ENCODE data around the gene PARP3. TPM values are rescaled to one million over a fixed set of nuclear protein-coding genes. Genes with fewer than 3 reads are reported as not detected.

PARP3 gene
- total and polyA plus RNA-seq, 2 of the 8 experiments (the other 6 are each of a cell fraction or from before 2014, with no cell fraction given), result 1.3 to 1.6 TPM

GRCh38 chr3:51987568-51987967 lies 45.4 kb downstream of the PARP3 start:
- Histone ChIP-seq H4K5ac (ENCODE audit: insufficient read length, low read depth, low read length) (no peak overlapping the region), H3K18ac (ENCODE audit: extremely low read depth, low read length) (no peak overlapping the region), H3K56ac (replicated peaks; ENCODE audit: insufficient read length, low read depth, low read length) (no peak overlapping the region), H3K27ac (ENCODE audit: low read depth, low read length) (no peak overlapping the region), H3K4me2 (ENCODE audit: insufficient read depth in 1 of 2, low read depth in 2 of 2, low read length in 2 of 2) (no peak overlapping the region), H3K9me3 (ENCODE audit: insufficient read depth in 2 of 2, low read depth in 1 of 2, low read length in 1 of 2) (no peaks in the 10 kb centered on the region), H2BK5ac (ENCODE audit: low read depth, low read length) (no peak overlapping the region), H3K36me3 (ENCODE audit: control insufficient read depth in 2 of 4, insufficient read depth in 4 of 4, low read length in 3 of 4) (peaks cover 2 to 13% (median 7%) of the 10 kb centered on the region in 4 experiments; a peak in 6 of 8 replicates), H2BK15ac (ENCODE audit: low read length) (no peak overlapping the region), H2BK12ac (ENCODE audit: low read depth, low read length) (no peak overlapping the region), H2AFZ (ENCODE audit: low read length) (no peak overlapping the region), H3K4ac (replicated peaks; ENCODE audit: insufficient read length, low read depth, low read length) (no peak overlapping the region), H2BK20ac (ENCODE audit: low read length) (no peak overlapping the region), H3K79me2 (ENCODE audit: control insufficient read depth in 1 of 2, insufficient read depth in 2 of 2, low read length in 2 of 2) (no peaks in the 10 kb centered on the region; a peak in 1 of 4 replicates), H3K4me1 (replicated peaks in 1 of 4; ENCODE audit: control insufficient read depth in 3 of 4, insufficient read depth in 4 of 4, low read length in 3 of 4) (peaks cover 0 to 13% (median 5%) of the 10 kb centered on the region in 4 experiments; a peak in 6 of 7 replicates), H3K4me3 (ENCODE audit: extremely low read depth in 1 of 4, insufficient read depth in 2 of 4, low read depth in 3 of 4, low read length in 4 of 4) (no peak overlapping the region), H4K20me1 (replicated peaks in 1 of 2; ENCODE audit: control insufficient read depth in 1 of 2, insufficient read depth in 2 of 2, low read length in 2 of 2) (peaks cover 2 to 3% of the 10 kb centered on the region in 2 experiments), H3K14ac (ENCODE audit: insufficient read length) (no peak overlapping the region), H3K23me2 (ENCODE audit: low read depth, low read length) (peaks cover 3% of the 10 kb centered on the region), H3K27me3 (replicated peaks in 1 of 4; ENCODE audit: control insufficient read depth in 3 of 4, extremely low read depth in 1 of 4, insufficient read depth in 3 of 4, low read length in 3 of 4) (no peaks in the 10 kb centered on the region), H3K9ac (replicated peaks in 1 of 4; ENCODE audit: extremely low read depth in 1 of 4, low read depth in 3 of 4, low read length in 3 of 4) (no peak overlapping the region), H4K8ac (ENCODE audit: extremely low read depth, insufficient read depth, low read length) (no peak overlapping the region), H2BK120ac (replicated peaks; ENCODE audit: low read depth, low read length) (no peak overlapping the region), H3K23ac (ENCODE audit: insufficient read length) (no peak overlapping the region), H3K79me1 (ENCODE audit: low read depth, low read length) (no peaks in the 10 kb centered on the region; the same call in none of the 2 replicates), H2AK5ac (ENCODE audit: low read depth, low read length) (no peak overlapping the region), H4K91ac (replicated peaks; ENCODE audit: insufficient read length, low read length) (no peak overlapping the region)
- ChIA-PET POLR2A (ENCODE audit: partially characterized antibody) (interaction anchor here (1.1 to 25.9 kb wide), 3 partner anchors 8 to 17 kb away, joined by 3 to 923 read pairs (median 39); partner anchors contain the start of genes ABHD14A, ABHD14B, ACY1 and PCBP4), CTCF (ENCODE audit: partially characterized antibody) (interaction anchor here (2.3 kb wide), 1 partner anchor 66 kb away, joined by 10 read pairs; no protein-coding TSS in a partner anchor)
- WGBS, 2 experiments (ENCODE audit: extremely low coverage in 1 of 2, insufficient coverage in 1 of 2, insufficient read length in 1 of 2, insufficient replicate concordance in 2 of 2, low coverage in 1 of 2, low lambda C conversion rate in 2 of 2, missing lambda C conversion rate in 1 of 2), result 92% methylated on average over 7 of the region's 7 CpGs; no CpG with 5 or more reads in 1 of the 2 experiments
- DNase-seq (ENCODE audit: low read depth in 1 of 2, low spot score in 2 of 2), result no peak
- TF ChIP-seq PHF8 (conservative IDR thresholded peaks at IDR 0.05; ENCODE audit: low read depth, low read length), result no peak
- TF ChIP-seq TEAD4 (IDR thresholded peaks at IDR 0.05; ENCODE audit: low read depth, low read length), result no peak
- FAIRE-seq, result no peak
